OCI-LY7 (cell line): Measurements from ENCODE around the gene PTPA. TPM values are rescaled to one million over a fixed set of nuclear protein-coding genes. Genes with fewer than 3 reads are reported as not detected.

Experiments used
- BruUV-seq: library from RNA; stranded (reverse); fragments of 400-500 nt; replicated peaks from 2 replicates; lab custom pipeline; 2021; lab: Mats Ljungman, UMichigan
- CTCF ChIA-PET: fragments of 300-600 bp; sonication (Branson Sonifier 250); formaldehyde crosslinking; loops from one replicate; lab custom pipeline; 2022; ENCODE audit warnings: antibody characterized with exemption; ENCODE audit not compliant: unreplicated experiment; lab: Charles Lee
- POLR2A ChIA-PET: fragments of 300-600 bp; sonication (Branson Sonifier 250); formaldehyde crosslinking; loops from one replicate; lab custom pipeline; 2022; ENCODE audit warnings: antibody characterized with exemption; lab: Charles Lee
- DNase-seq: peaks from one replicate; pipeline ENCODE4 v3.0.0-alpha.2; 2015; ENCODE audit warnings: low spot score
- H2AFZ ChIP-seq: fragments of 200-600 bp; sonication (generic), shearing (Covaris generic); 2 replicates; pipeline ENCODE4 v1.6.1; 2014; ENCODE audit warnings: mild to moderate bottlenecking, antibody characterized with exemption, low read length, moderate library complexity
- H3K27ac ChIP-seq: fragments of 200-600 bp; sonication (generic); 2 replicates; pipeline ENCODE4 v1.5.1; 2014; ENCODE audit warnings: mixed run types, low read depth, mild to moderate bottlenecking, moderate library complexity, low read length, inconsistent platforms; ENCODE audit not compliant: poor library complexity, severe bottlenecking
- H3K36me3 ChIP-seq: fragments of 200-600 bp; sonication (generic); 2 replicates; pipeline ENCODE4 v1.6.1; 2014; ENCODE audit warnings: mild to moderate bottlenecking, antibody characterized with exemption, low read length, moderate library complexity, mixed read lengths; ENCODE audit not compliant: insufficient read depth
- H3K4me1 ChIP-seq: fragments of 200-600 bp; sonication (generic); 2 replicates; pipeline ENCODE4 v1.5.1; 2014; ENCODE audit warnings: mild to moderate bottlenecking, low read length; ENCODE audit not compliant: insufficient read depth, poor library complexity, severe bottlenecking
- H3K4me2 ChIP-seq: fragments of 200-600 bp; sonication (generic); 2 replicates; pipeline ENCODE4 v1.6.1; 2014; ENCODE audit warnings: mild to moderate bottlenecking, low read length
- H3K4me3 ChIP-seq: fragments of 200-600 bp; sonication (generic); 2 replicates; pipeline ENCODE4 v1.5.1; 2014; ENCODE audit warnings: mild to moderate bottlenecking, low read depth, low read length; ENCODE audit not compliant: poor library complexity, severe bottlenecking
- H3K79me2 ChIP-seq: fragments of 200-600 bp; sonication (generic); 2 replicates; pipeline ENCODE4 v1.6.1; 2016; ENCODE audit warnings: low read depth, mild to moderate bottlenecking, low read length, moderate library complexity, mixed read lengths; ENCODE audit not compliant: insufficient read depth
- H3K9me2 ChIP-seq: fragments of 200-600 bp; sonication (generic); 2 replicates; pipeline ENCODE4 v1.6.1; 2016; ENCODE audit warnings: mild to moderate bottlenecking, low read length, mixed read lengths; ENCODE audit not compliant: insufficient read depth
- H3K9me3 ChIP-seq: fragments of 200-600 bp; sonication (generic); 2 replicates; pipeline ENCODE4 v1.6.1; 2014; ENCODE audit warnings: mild to moderate bottlenecking, mixed run types, low read length, mixed read lengths
- H4K20me1 ChIP-seq: fragments of 200-600 bp; sonication (generic); 2 replicates; pipeline ENCODE4 v1.6.1; 2014; ENCODE audit warnings: mild to moderate bottlenecking, antibody characterized with exemption, low read length, moderate library complexity, mixed read lengths; ENCODE audit not compliant: insufficient read depth
- EZH2phosphoT487 ChIP-seq: fragments of 200-600 bp; sonication (generic); IDR thresholded peaks from 2 replicates; pipeline ENCODE4 v1.6.1; 2018; ENCODE audit warnings: low read depth, borderline replicate concordance, mild to moderate bottlenecking, mixed run types, antibody characterized with exemption, low read length, moderate library complexity, mixed read lengths
- intact Hi-C: fragments of 100-400 bp; cut with micrococcal nuclease; formaldehyde crosslinking; loops from one replicate; pipeline ENCODE4 v1.10.0; 2022; ENCODE audit not compliant: unreplicated experiment
- total RNA-seq, 2 experiments: library from RNA; depleted of rRNA in 1 of 2; stranded (reverse); fragments of >200 nt in 1 of 2; shearing (Covaris generic) in 1 of 2; gene quantifications; 2 replicates each; pipeline ENCODE4 v1.2.3, GENCODE V29; 2014 to 2022
- TF ChIP-seq, protein P1 (sequence below): fragments of 200-600 bp; sonication (generic); conservative IDR thresholded peaks from 2 replicates; pipeline ENCODE4 v1.5.1; 2014; ENCODE audit warnings: mild to moderate bottlenecking, antibody characterized with exemption, low read length, moderate library complexity, mixed read lengths

PTPA gene
- total RNA-seq, 2 experiments from 2014 or later = 106 to 111 TPM

- BruUV-seq = no TSS peak
- no peaks in the 10 kb centered on the region for H4K20me1 ChIP-seq
- H2AFZ ChIP-seq = peak overlapping the region; percentile 82
- H3K9me2 ChIP-seq = no peaks in the 10 kb centered on the region
- H3K4me2 ChIP-seq = peak overlapping the region; percentile 76
- intact Hi-C loops = loop anchor here (1.0 to 10.0 kb wide), 5 partner anchors 61 to 451 kb away; partner anchors contain the start of gene NTMT1
- ChIA-PET POLR2A (interaction anchor here (0.8 kb wide), 1 partner anchor 100 kb away, joined by 4 read pairs; no protein-coding TSS in a partner anchor), CTCF (no interaction called here)
- H3K4me1 ChIP-seq = peaks cover 35% of the 10 kb centered on the region
- H3K9me3 ChIP-seq = no peaks in the 10 kb centered on the region
- H3K36me3 ChIP-seq = no peaks in the 10 kb centered on the region
- no peaks in the 10 kb centered on the region for H3K79me2 ChIP-seq
- DNase-seq = peak; percentile 81
- TF ChIP-seq, protein P1, sequence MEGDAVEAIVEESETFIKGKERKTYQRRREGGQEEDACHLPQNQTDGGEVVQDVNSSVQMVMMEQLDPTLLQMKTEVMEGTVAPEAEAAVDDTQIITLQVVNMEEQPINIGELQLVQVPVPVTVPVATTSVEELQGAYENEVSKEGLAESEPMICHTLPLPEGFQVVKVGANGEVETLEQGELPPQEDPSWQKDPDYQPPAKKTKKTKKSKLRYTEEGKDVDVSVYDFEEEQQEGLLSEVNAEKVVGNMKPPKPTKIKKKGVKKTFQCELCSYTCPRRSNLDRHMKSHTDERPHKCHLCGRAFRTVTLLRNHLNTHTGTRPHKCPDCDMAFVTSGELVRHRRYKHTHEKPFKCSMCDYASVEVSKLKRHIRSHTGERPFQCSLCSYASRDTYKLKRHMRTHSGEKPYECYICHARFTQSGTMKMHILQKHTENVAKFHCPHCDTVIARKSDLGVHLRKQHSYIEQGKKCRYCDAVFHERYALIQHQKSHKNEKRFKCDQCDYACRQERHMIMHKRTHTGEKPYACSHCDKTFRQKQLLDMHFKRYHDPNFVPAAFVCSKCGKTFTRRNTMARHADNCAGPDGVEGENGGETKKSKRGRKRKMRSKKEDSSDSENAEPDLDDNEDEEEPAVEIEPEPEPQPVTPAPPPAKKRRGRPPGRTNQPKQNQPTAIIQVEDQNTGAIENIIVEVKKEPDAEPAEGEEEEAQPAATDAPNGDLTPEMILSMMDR = 0 out of 2 replicates have a peak, but pooled peaks have one; percentile 28
- no peak for TF ChIP-seq EZH2phosphoT487
- H3K27ac ChIP-seq = peak overlapping the region; percentile 74
- H3K4me3 ChIP-seq = peak overlapping the region; percentile 69
These were observed 64.8 kb downstream of the PTPA start for GRCh38 chr9:129175825-129176633.

DNA sequence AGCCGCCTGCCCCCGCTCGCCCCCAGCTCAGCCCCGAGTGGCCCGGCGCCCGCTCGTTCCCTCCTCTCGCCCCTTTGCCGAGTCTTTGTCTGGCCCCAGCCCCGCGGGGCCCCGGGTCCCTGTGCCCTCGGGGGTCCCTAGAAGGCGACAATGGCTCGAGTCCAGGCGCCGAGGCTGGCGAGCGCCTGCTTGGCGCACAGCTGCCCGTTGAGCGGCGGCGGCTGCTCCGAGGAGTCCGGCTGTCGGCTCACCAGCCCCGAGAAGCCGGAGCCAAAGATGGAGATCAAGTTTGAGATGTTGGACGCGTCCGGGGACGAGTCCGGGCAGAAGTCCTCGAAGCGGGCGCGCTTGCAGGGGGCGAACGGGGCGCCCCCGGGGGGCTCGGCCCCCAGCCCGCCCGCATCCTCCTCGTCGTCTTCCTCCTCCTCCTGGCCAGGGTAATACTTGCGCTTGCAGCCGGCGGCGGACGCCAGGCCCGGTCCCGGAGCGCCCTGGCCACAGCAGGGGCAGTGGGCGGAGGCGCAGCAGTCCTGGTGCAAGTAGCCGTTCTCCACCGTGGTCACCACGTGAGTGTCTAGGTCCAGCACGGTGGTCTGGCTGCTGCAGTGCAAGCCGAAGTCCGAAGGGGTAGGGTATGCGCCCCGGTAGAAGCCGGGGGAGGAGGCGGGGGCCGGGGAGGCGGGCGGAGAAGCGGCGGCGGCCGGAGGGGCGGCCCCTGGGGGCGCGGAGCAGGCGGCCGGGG is 65.7 kb downstream of the PTPA start:
- H2AFZ ChIP-seq = no peak overlapping the region
- H3K4me2 ChIP-seq = peak overlapping the region; percentile 76
- peak; percentile 36 for DNase-seq
- no peaks in the 10 kb centered on the region for H3K9me2 ChIP-seq
- H4K20me1 ChIP-seq = no peaks in the 10 kb centered on the region
- TF ChIP-seq, protein P1 = no peak
- TF ChIP-seq EZH2phosphoT487 = no peak
- H3K27ac ChIP-seq = no peak overlapping the region
- intact Hi-C loops = loop anchor here (1.0 to 10.0 kb wide), 5 partner anchors 60 to 450 kb away; partner anchors contain the start of gene NTMT1
- no peaks in the 10 kb centered on the region for H3K9me3 ChIP-seq
- no peaks in the 10 kb centered on the region for H3K36me3 ChIP-seq
- BruUV-seq = no TSS peak
- ChIA-PET POLR2A (interaction anchor here (0.8 to 1.6 kb wide), 3 partner anchors 37 to 99 kb away, joined by 3 to 6 read pairs (median 4); no protein-coding TSS in a partner anchor), CTCF (interaction anchor here (1.1 kb wide), 1 partner anchor 34 kb away, joined by 4 read pairs; no protein-coding TSS in a partner anchor)
- peak overlapping the region; percentile 69 for H3K4me3 ChIP-seq
- H3K4me1 ChIP-seq = peaks cover 35% of the 10 kb centered on the region
- H3K79me2 ChIP-seq = no peaks in the 10 kb centered on the region
